ENCODE data around the gene NEURL1. TPM values are rescaled to one million over a fixed set of nuclear protein-coding genes. Genes with fewer than 3 reads are reported as not detected.

Gene NEURL1
- total RNA-seq, 1 donor from 2014 or later, result 1.8 TPM

- H3K4me3 Mint-ChIP-seq, result peak overlapping the region; percentile 69
- H3K4me1 Mint-ChIP-seq, result peaks cover 5% of the 10 kb centered on the region
- no peaks in the 10 kb centered on the region for H3K36me3 Mint-ChIP-seq (ENCODE audit: low read depth)
- H3K27me3 Mint-ChIP-seq (ENCODE audit: low read depth), result peaks cover 8% of the 10 kb centered on the region
- peak; percentile 43 for DNase-seq (ENCODE audit: low read depth, low spot score)
- no peak for TF ChIP-seq CTCF (conservative IDR thresholded peaks at IDR 0.05)
- H3K27ac Mint-ChIP-seq (ENCODE audit: unreplicated experiment), result no peak overlapping the region
- no peaks in the 10 kb centered on the region for H3K9me3 Mint-ChIP-seq
These were observed 61.2 kb downstream of the NEURL1 start for GRCh38 chr10:103554488-103555324.

GRCh38 chr10:103555325-103555649, 61.8 kb downstream of the NEURL1 start:
- no peak for TF ChIP-seq CTCF (conservative IDR thresholded peaks at IDR 0.05)
- H3K4me3 Mint-ChIP-seq, result peak overlapping the region; percentile 57
- no peaks in the 10 kb centered on the region for H3K36me3 Mint-ChIP-seq (ENCODE audit: low read depth)
- peaks cover 8% of the 10 kb centered on the region for H3K27me3 Mint-ChIP-seq (ENCODE audit: low read depth)
- no peaks in the 10 kb centered on the region for H3K9me3 Mint-ChIP-seq
- no peak overlapping the region for H3K27ac Mint-ChIP-seq (ENCODE audit: unreplicated experiment)
- H3K4me1 Mint-ChIP-seq, result peaks cover 5% of the 10 kb centered on the region
- no peak for DNase-seq (ENCODE audit: low read depth, low spot score)

- Mint-ChIP-seq H3K4me1 (peaks cover 5% of the 10 kb centered on the region), H3K9me3 (no peaks in the 10 kb centered on the region), H3K27ac (ENCODE audit: unreplicated experiment) (no peak overlapping the region), H3K36me3 (ENCODE audit: low read depth) (no peaks in the 10 kb centered on the region), H3K4me3 (peak overlapping the region; percentile 57), H3K27me3 (ENCODE audit: low read depth) (peaks cover 8% of the 10 kb centered on the region)
- TF ChIP-seq CTCF (conservative IDR thresholded peaks at IDR 0.05), result no peak
- no peak for DNase-seq (ENCODE audit: low read depth, low spot score)
These were observed 62.2 kb downstream of the NEURL1 start for GRCh38 chr10:103555712-103556111.

- no peaks in the 10 kb centered on the region for H3K9me3 Mint-ChIP-seq
- no peaks in the 10 kb centered on the region for H3K36me3 Mint-ChIP-seq (ENCODE audit: low read depth)
- peak overlapping the region; percentile 57 for H3K4me3 Mint-ChIP-seq
- H3K4me1 Mint-ChIP-seq, result peaks cover 5% of the 10 kb centered on the region
- H3K27ac Mint-ChIP-seq (ENCODE audit: unreplicated experiment), result no peak overlapping the region
- peaks cover 8% of the 10 kb centered on the region for H3K27me3 Mint-ChIP-seq (ENCODE audit: low read depth)
- no peak for DNase-seq (ENCODE audit: low read depth, low spot score)
- TF ChIP-seq CTCF (conservative IDR thresholded peaks at IDR 0.05), result no peak
These were observed 63.0 kb downstream of the NEURL1 start for GRCh38 chr10:103556383-103557007.

- H3K9me3 Mint-ChIP-seq, result no peaks in the 10 kb centered on the region
- no peak overlapping the region for H3K27ac Mint-ChIP-seq (ENCODE audit: unreplicated experiment)
- H3K4me3 Mint-ChIP-seq, result no peak overlapping the region
- no peak for TF ChIP-seq CTCF (conservative IDR thresholded peaks at IDR 0.05)
- no peaks in the 10 kb centered on the region for H3K36me3 Mint-ChIP-seq (ENCODE audit: low read depth)
- peaks cover 5% of the 10 kb centered on the region for H3K4me1 Mint-ChIP-seq
- peaks cover 8% of the 10 kb centered on the region for H3K27me3 Mint-ChIP-seq (ENCODE audit: low read depth)
- DNase-seq (ENCODE audit: low read depth, low spot score), result no peak
These were observed 64.0 kb downstream of the NEURL1 start for GRCh38 chr10:103557455-103557854.
